Peyer's patch (tissue), 4 donors: ENCODE results near the gene ANO7. TPM values are rescaled to one million over a fixed set of nuclear protein-coding genes. Genes with fewer than 3 reads are reported as not detected.

Experiments
- DNase-seq, 3 donors: peaks; one replicate each; pipeline ENCODE4 v3.0.0-alpha.2; 2017 to 2019
- H3K27ac ChIP-seq, 4 donors: fragments of 200-600 bp; sonication (generic); one replicate each; pipeline ENCODE4 v1.5.1; 2016 to 2019
- H3K27me3 ChIP-seq, 2 donors: fragments of 200-600 bp; sonication (generic); one replicate each; pipeline ENCODE4 v1.5.1; 2019
- H3K36me3 ChIP-seq, 3 donors: fragments of 200-600 bp; sonication (generic); one replicate each; pipeline ENCODE4 v1.5.1; 2016 to 2019
- H3K4me1 ChIP-seq, 4 donors: fragments of 200-600 bp; sonication (generic); one replicate each; pipeline ENCODE4 v1.5.1; 2016 to 2019
- H3K4me3 ChIP-seq, 4 donors: fragments of 200-600 bp; sonication (generic); 1 replicate in 3 of 4; 2 replicates in 1 of 4; pipeline ENCODE4 v1.5.1; 2016 to 2019; ENCODE audit warnings: mild to moderate bottlenecking in 1 of 4
- H3K9me3 ChIP-seq, 4 donors: fragments of 200-600 bp; sonication (generic); one replicate each; pipeline ENCODE4 v1.5.1; 2016 to 2019; ENCODE audit warnings: mild to moderate bottlenecking in 1 of 4
- POLR2A ChIP-seq, 2 donors: fragments of 450-650 bp; IDR thresholded peaks; one replicate each; pipeline ENCODE4 v1.5.1; 2017; ENCODE audit warnings: antibody characterized with exemption in 2 of 2, mild to moderate bottlenecking in 2 of 2, moderate library complexity in 2 of 2
- total RNA-seq, 4 donors: library from RNA; depleted of rRNA; stranded (reverse); fragments of >200 nt; gene quantifications; one replicate each; pipeline ENCODE4 v1.1.0, GENCODE V29; 2016
- TF ChIP-seq, protein P1 (sequence below), 6 experiments: fragments of 450-650 bp in 4 of 6; fragments of 200-600 bp in 2 of 6; sonication (generic) in 1 of 6; IDR thresholded peaks; one replicate each; pipeline ENCODE4 v1.5.1; 2017 to 2019; ENCODE audit warnings: antibody characterized with exemption in 6 of 6, mild to moderate bottlenecking in 3 of 6, moderate library complexity in 1 of 6

ANO7 gene
- total RNA-seq, 4 donors from 2014 or later = 89.1 to 188 (median 102) TPM

DNA sequence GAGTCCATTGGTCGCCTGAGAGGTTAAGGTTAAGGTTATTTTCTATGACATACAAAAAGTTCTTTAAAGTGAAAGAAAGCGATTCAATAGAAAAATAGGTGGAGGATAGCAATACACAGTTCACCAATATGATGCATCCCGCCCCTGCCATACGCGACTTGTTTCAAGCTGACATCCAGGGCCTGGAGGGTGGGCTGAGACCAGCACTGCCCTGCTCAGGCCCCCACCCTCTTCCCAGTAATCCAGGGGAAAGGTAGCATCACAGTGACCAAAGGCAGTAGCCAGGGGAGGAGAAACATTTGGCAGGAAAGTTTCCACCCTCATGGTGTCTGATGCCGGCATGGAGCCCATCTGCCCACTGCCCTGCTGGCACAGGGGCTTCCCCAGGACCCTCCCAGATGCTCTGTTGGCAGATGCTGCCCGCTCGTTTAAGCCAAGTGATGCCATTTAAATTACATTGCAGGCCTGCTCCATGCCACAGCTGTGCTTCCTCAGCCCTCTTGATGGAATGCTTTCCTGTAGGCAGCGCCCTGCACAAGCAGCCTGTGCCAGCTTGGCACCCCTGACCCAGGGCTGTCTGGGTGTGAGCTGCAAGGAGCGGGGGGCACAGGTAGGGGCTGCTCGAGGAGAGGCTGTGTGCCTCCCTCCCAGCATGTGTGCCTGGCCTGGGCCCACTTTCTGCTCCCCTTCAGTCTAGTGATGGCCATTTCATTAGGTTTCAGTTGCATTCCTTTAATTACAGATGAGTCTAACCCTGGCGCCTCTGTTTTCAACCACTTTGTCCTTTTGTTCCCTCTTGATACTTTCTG lies 10.7 kb upstream of the ANO7 start:
- Histone ChIP-seq H3K36me3 (peaks cover 0 to 72% (median 0%) of the 10 kb centered on the region in 3 donors), H3K27me3 (no peaks in the 10 kb centered on the region), H3K4me1 (no peaks in the 10 kb centered on the region), H3K9me3 (no peaks in the 10 kb centered on the region), H3K4me3 (no peak overlapping the region), H3K27ac (no peak overlapping the region)
- TF ChIP-seq, protein P1, sequence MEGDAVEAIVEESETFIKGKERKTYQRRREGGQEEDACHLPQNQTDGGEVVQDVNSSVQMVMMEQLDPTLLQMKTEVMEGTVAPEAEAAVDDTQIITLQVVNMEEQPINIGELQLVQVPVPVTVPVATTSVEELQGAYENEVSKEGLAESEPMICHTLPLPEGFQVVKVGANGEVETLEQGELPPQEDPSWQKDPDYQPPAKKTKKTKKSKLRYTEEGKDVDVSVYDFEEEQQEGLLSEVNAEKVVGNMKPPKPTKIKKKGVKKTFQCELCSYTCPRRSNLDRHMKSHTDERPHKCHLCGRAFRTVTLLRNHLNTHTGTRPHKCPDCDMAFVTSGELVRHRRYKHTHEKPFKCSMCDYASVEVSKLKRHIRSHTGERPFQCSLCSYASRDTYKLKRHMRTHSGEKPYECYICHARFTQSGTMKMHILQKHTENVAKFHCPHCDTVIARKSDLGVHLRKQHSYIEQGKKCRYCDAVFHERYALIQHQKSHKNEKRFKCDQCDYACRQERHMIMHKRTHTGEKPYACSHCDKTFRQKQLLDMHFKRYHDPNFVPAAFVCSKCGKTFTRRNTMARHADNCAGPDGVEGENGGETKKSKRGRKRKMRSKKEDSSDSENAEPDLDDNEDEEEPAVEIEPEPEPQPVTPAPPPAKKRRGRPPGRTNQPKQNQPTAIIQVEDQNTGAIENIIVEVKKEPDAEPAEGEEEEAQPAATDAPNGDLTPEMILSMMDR (IDR thresholded peaks at IDR 0.05) = no peak
- no peak for TF ChIP-seq POLR2A (IDR thresholded peaks at IDR 0.05)
- no peak for DNase-seq

DNA sequence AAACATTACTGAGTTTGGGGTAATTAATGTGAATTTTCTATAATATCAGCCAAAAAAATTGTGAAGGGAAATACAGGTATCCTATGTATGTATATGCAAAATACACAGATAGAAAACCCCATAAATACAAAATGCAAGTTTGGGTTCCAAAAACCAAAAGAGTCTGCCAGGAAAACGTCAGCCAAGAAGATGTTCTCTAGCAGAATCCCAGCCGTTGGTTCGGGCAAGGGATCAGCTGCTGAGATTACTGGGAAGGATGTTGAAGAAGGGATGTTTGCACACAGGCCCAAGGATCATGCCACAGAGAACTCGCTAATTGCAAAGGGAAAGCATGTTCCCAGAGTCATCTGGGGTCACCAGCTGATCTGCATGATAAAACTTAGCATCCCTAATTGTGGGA lies 9.5 kb upstream of the ANO7 start:
- no peaks in the 10 kb centered on the region for H3K4me1 ChIP-seq
- peaks cover 0 to 80% (median 0%) of the 10 kb centered on the region in 3 donors for H3K36me3 ChIP-seq
- no peak for DNase-seq
- no peak overlapping the region for H3K4me3 ChIP-seq
- no peaks in the 10 kb centered on the region for H3K27me3 ChIP-seq
- no peak for TF ChIP-seq POLR2A (IDR thresholded peaks at IDR 0.05)
- TF ChIP-seq, protein P1 (IDR thresholded peaks at IDR 0.05) = no peak
- H3K9me3 ChIP-seq = no peaks in the 10 kb centered on the region
- H3K27ac ChIP-seq = no peak overlapping the region

DNA sequence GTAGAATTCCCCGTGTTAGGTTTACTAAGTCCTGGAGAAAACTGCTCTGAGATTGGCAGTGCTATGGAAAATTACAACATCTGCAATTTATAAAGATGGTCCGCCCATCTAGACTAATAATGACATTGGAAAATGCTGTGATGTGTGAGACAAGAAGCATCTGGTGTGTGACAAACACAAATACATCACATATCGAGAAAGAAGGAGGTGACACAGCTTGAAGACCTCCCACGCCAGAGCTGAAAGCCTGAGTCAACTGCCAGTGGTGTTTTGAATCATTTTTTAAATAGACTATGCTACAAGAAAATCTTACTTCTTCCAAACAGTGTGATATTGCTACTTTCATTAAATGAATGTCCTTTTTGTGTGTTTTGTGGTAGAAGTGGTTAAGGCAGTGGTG lies 8.6 kb upstream of the ANO7 start:
- DNase-seq = no peak
- Histone ChIP-seq H3K27ac (no peak overlapping the region), H3K9me3 (no peaks in the 10 kb centered on the region), H3K36me3 (peaks cover 0 to 71% (median 0%) of the 10 kb centered on the region in 3 donors), H3K27me3 (no peaks in the 10 kb centered on the region), H3K4me3 (no peak overlapping the region), H3K4me1 (no peaks in the 10 kb centered on the region)
- TF ChIP-seq, protein P1 (IDR thresholded peaks at IDR 0.05) = no peak
- TF ChIP-seq POLR2A (IDR thresholded peaks at IDR 0.05) = no peak

DNA sequence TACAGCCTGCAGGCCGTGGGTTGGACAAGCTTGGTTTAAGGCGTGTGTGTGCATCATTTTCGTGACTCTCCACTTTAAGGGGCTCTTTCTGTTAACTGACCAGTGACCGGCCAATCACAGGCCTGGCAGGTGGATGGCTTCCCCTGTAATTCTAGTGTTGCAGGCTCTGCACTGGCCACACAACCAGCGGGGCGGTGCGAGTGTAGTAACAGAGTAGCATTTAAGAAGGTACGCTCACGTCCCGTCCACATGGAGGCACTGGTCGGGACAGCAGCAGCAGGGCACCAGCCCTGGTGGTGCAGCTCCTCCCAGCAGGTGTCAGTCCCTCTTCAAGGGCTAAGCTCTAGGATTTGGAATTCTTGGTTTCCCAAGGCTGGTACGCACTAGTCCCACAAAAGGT lies 8.0 kb upstream of the ANO7 start:
- TF ChIP-seq POLR2A (IDR thresholded peaks at IDR 0.05) = no peak
- TF ChIP-seq, protein P1 (IDR thresholded peaks at IDR 0.05) = no peak
- Histone ChIP-seq H3K27ac (no peak overlapping the region), H3K27me3 (no peaks in the 10 kb centered on the region), H3K9me3 (no peaks in the 10 kb centered on the region), H3K36me3 (peaks cover 0 to 65% (median 0%) of the 10 kb centered on the region in 3 donors), H3K4me3 (no peak overlapping the region), H3K4me1 (no peaks in the 10 kb centered on the region)
- DNase-seq = no peak

DNA sequence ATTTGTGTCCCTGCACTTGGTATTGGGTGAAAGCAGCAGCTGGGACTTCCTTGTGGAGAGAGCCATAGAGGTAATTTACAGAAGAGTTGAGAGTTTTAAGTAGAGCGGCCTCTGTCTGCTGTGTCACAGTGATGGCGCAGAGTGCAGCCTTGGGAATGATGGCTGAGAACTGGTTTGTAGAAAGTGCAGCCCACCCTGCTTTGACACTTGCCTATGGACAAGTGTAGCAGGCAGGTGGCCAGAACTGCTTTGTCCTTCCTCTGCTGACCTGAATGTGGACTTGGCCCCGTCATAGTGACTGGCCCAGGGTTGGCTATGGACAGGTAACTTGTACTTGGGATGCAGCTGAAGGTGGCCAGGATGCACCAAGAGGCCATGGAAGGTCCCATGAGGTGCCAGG lies 6.4 kb upstream of the ANO7 start:
- no peak overlapping the region for H3K27ac ChIP-seq
- no peak for DNase-seq
- H3K4me1 ChIP-seq = no peaks in the 10 kb centered on the region
- H3K9me3 ChIP-seq = no peaks in the 10 kb centered on the region
- H3K36me3 ChIP-seq = peaks cover 0 to 48% (median 0%) of the 10 kb centered on the region in 3 donors
- TF ChIP-seq, protein P1 (IDR thresholded peaks at IDR 0.05) = no peak
- TF ChIP-seq POLR2A (IDR thresholded peaks at IDR 0.05) = no peak
- H3K27me3 ChIP-seq = no peaks in the 10 kb centered on the region
- H3K4me3 ChIP-seq = no peak overlapping the region
